Astrocyte of the cerebellum (primary cell): ENCODE data around the gene NCEH1.

Source experiments
- DNase-seq: peaks from one replicate; pipeline ENCODE4 v3.0.0-alpha.2; 2011; ENCODE audit warnings: low read depth
- H3K4me3 ChIP-seq: 2 replicates; pipeline ENCODE4 v1.5.1; 2011; ENCODE audit warnings: mild to moderate bottlenecking, low read depth, low read length, moderate library complexity
- CTCF ChIP-seq: IDR thresholded peaks from 2 replicates; pipeline ENCODE4 v1.5.1; 2012; ENCODE audit warnings: low read length, low read depth, moderate library complexity, mild to moderate bottlenecking; ENCODE audit errors: missing control alignments
- in situ Hi-C: cut with HindIII; loops from 2 replicates; pipeline ENCODE4 v1.10.0; 2017; ENCODE audit warnings: low sequenced_read_pairs

The NCEH1 gene

GRCh38 chr3:172692751-172693338 is 18.0 kb downstream of the NCEH1 start:
- no peak overlapping the region for H3K4me3 ChIP-seq
- in situ Hi-C loops = no loop called here
- TF ChIP-seq CTCF = no peak
- no peak for DNase-seq

GRCh38 chr3:172690936-172691335 is 19.9 kb downstream of the NCEH1 start:
- no peak for DNase-seq
- in situ Hi-C loops = no loop called here

GRCh38 chr3:172688588-172688987 is 22.3 kb downstream of the NCEH1 start:
- no peak for DNase-seq
- no peak overlapping the region for H3K4me3 ChIP-seq
- no peak for TF ChIP-seq CTCF
- in situ Hi-C loops = no loop called here

More at GRCh38 chr3:172690936-172691335, 19.9 kb downstream of the NCEH1 start:
- no peak overlapping the region for H3K4me3 ChIP-seq
- TF ChIP-seq CTCF = no peak

GRCh38 chr3:172687501-172687900 is 23.4 kb downstream of the NCEH1 start:
- H3K4me3 ChIP-seq = no peak overlapping the region
- no peak for DNase-seq
- in situ Hi-C loops = no loop called here
- no peak for TF ChIP-seq CTCF

GRCh38 chr3:172685331-172686214 is 25.3 kb downstream of the NCEH1 start:
- DNase-seq = no peak
- in situ Hi-C loops = no loop called here
- H3K4me3 ChIP-seq = no peak overlapping the region
- TF ChIP-seq CTCF = no peak

GRCh38 chr3:172680684-172681083 is 30.2 kb downstream of the NCEH1 start:
- TF ChIP-seq CTCF = no peak
- no peak overlapping the region for H3K4me3 ChIP-seq
- DNase-seq = no peak
- in situ Hi-C loops = no loop called here
